HEK293T (cell line): Measurements from ENCODE around the gene HSDL1.

Source experiments
- ARNT ChIP-seq: fragments of 450-650 bp; IDR thresholded peaks from 2 replicates; pipeline ENCODE4 v1.6.1; 2017; ENCODE audit warnings: mild to moderate bottlenecking
- BHLHE40 ChIP-seq: fragments of 450-650 bp; IDR thresholded peaks from 2 replicates; pipeline ENCODE4 v1.6.1; 2016; ENCODE audit warnings: mild to moderate bottlenecking, moderate library complexity, borderline replicate concordance
- CTBP1 ChIP-seq: fragments of 450-650 bp; IDR thresholded peaks from 2 replicates; pipeline ENCODE4 v1.6.1; 2016; ENCODE audit warnings: borderline replicate concordance
- ELF4 ChIP-seq: fragments of 450-650 bp; IDR thresholded peaks from 2 replicates; pipeline ENCODE4 v1.6.1; 2017; ENCODE audit warnings: antibody characterized with exemption
- FOXA1 ChIP-seq: fragments of 450-650 bp; IDR thresholded peaks from 2 replicates; pipeline ENCODE4 v1.6.1; 2016; ENCODE audit warnings: mild to moderate bottlenecking
- FOXK2 ChIP-seq: fragments of 450-650 bp; IDR thresholded peaks from 2 replicates; pipeline ENCODE4 v1.6.1; 2016; ENCODE audit warnings: mild to moderate bottlenecking
- FOXM1 ChIP-seq: fragments of 450-650 bp; IDR thresholded peaks from 2 replicates; pipeline ENCODE4 v1.6.1; 2017; ENCODE audit warnings: mild to moderate bottlenecking, borderline replicate concordance
- HDGF ChIP-seq: fragments of 450-650 bp; IDR thresholded peaks from 2 replicates; pipeline ENCODE4 v1.6.1; 2017; ENCODE audit warnings: antibody characterized with exemption, borderline replicate concordance
- L3MBTL2 ChIP-seq: fragments of 450-650 bp; conservative IDR thresholded peaks from 2 replicates; pipeline ENCODE4 v1.6.1; 2016; ENCODE audit warnings: mild to moderate bottlenecking
- NFRKB ChIP-seq: fragments of 450-650 bp; IDR thresholded peaks from 2 replicates; pipeline ENCODE4 v1.6.1; 2016; ENCODE audit warnings: mild to moderate bottlenecking, moderate library complexity
- PKNOX1 ChIP-seq: fragments of 450-650 bp; IDR thresholded peaks from 2 replicates; pipeline ENCODE4 v1.6.1; 2016
- SP1 ChIP-seq: fragments of 450-650 bp; IDR thresholded peaks from 2 replicates; pipeline ENCODE4 v1.6.1; 2017
- TARDBP ChIP-seq: fragments of 450-650 bp; IDR thresholded peaks from 2 replicates; pipeline ENCODE4 v1.6.1; 2016

GRCh38 chr16:84107921-84108320 is 37.1 kb downstream of the HSDL1 start:
- no peak for TF ChIP-seq FOXM1
- no peak for TF ChIP-seq HDGF
- TF ChIP-seq BHLHE40, result no peak
- TF ChIP-seq ARNT, result no peak
- no peak for TF ChIP-seq ELF4
- no peak for TF ChIP-seq SP1
- no peak for TF ChIP-seq CTBP1
- TF ChIP-seq NFRKB, result no peak
- TF ChIP-seq PKNOX1, result no peak
- TF ChIP-seq TARDBP, result no peak
- TF ChIP-seq FOXK2, result no peak
- TF ChIP-seq L3MBTL2, result no peak
- no peak for TF ChIP-seq FOXA1
